Ramos (cell line): ENCODE measurements around the gene CTDP1.

Source experiments
- in situ Hi-C: fragments of 300-500 bp; cut with MboI; formaldehyde crosslinking; loops from one replicate; pipeline ENCODE4 v1.14.3; 2022; ENCODE audit warnings: low sequenced_read_pairs; ENCODE audit not compliant: unreplicated experiment

Gene CTDP1

GRCh38 chr18:79803611-79804051, 124.0 kb downstream of the CTDP1 start:
- in situ Hi-C loops: no loop called here
